K562 (cell line): ENCODE data around the gene RNF11. TPM values are rescaled to one million over a fixed set of nuclear protein-coding genes. Genes with fewer than 3 reads are reported as not detected.

ENCODE experiments used
- CHD2 ChIP-seq: IDR thresholded peaks from 2 replicates; pipeline ENCODE4 v1.6.1; 2011; ENCODE audit warnings: low read depth, low read length
- NR2F6 ChIP-seq: fragments of 450-650 bp; formaldehyde crosslinking; IDR thresholded peaks from 2 replicates; pipeline ENCODE4 v1.4.0; 2020; ENCODE audit warnings: mild to moderate bottlenecking
- POLR2AphosphoS5 ChIP-seq: IDR thresholded peaks from 2 replicates; pipeline ENCODE4 v1.6.1; 2011; ENCODE audit warnings: mild to moderate bottlenecking, low read depth, low read length, moderate library complexity; ENCODE audit not compliant: control insufficient read depth, insufficient read depth
- SNIP1 ChIP-seq: fragments of 450-650 bp; IDR thresholded peaks from 2 replicates; pipeline ENCODE4 v1.7.1; 2017; ENCODE audit warnings: low read depth, mild to moderate bottlenecking
- SP2 ChIP-seq: IDR thresholded peaks from 2 replicates; pipeline ENCODE4 v1.6.1; 2011; ENCODE audit warnings: mild to moderate bottlenecking, low read depth, low read length, moderate library complexity; ENCODE audit not compliant: poor library complexity, severe bottlenecking; ENCODE audit errors: extremely low read depth
- TEAD1 ChIP-seq, 2 experiments: fragments of 450-650 bp in 1 of 2; sonication (generic) in 1 of 2; formaldehyde crosslinking; IDR thresholded peaks; 2 replicates each; pipeline versions ENCODE4 v1.4.0 to v1.8.0; 2020 to 2022; ENCODE audit warnings: mild to moderate bottlenecking in 2 of 2, missing genetic modification reagents in 1 of 2
- TEAD4 ChIP-seq, 2 experiments: sonication (generic) in 1 of 2; formaldehyde crosslinking in 1 of 2; IDR thresholded peaks; 2 replicates each; pipeline versions ENCODE4 v1.6.1 to v1.8.0; 2012 to 2022; ENCODE audit warnings: borderline replicate concordance in 1 of 2, inconsistent platforms in 1 of 2, low read length in 1 of 2, mild to moderate bottlenecking in 1 of 2, missing genetic modification reagents in 1 of 2
- YY1 ChIP-seq, 3 experiments: IDR thresholded peaks; 2 replicates each; pipeline ENCODE4 v1.6.1; 2011; ENCODE audit warnings: low read length in 2 of 3, mild to moderate bottlenecking in 2 of 3, moderate library complexity in 2 of 3, borderline replicate concordance in 1 of 3, control low read depth in 1 of 3, low read depth in 1 of 3; ENCODE audit not compliant: insufficient read depth in 3 of 3, insufficient replicate concordance in 2 of 3, control insufficient read depth in 1 of 3, insufficient read length in 1 of 3; ENCODE audit errors: extremely low read depth in 1 of 3
- polyA plus RNA-seq, 8 experiments: library from polyadenylated mRNA; depleted of rRNA in 4 of 8; stranded (reverse) in 5 of 8; unstranded in 3 of 8; fragments of >200 nt; fragmentation: Nextera tagmentation in 2 of 8; fragmentation: Illumina TruSeq in 1 of 8; extraction: Ambion mirVana in 2 of 8; extraction: Trizol in 1 of 8; gene quantifications; 2 replicates each; pipeline versions ENCODE4 v1.2.1 to v1.2.3, GENCODE V29; 2011 to 2014; ENCODE audit warnings: inconsistent platforms in 1 of 8, missing spikeins in 1 of 8
- total RNA-seq, 7 experiments: library from RNA; depleted of rRNA in 6 of 7; stranded (reverse); fragments of >200 nt in 6 of 7; fragmentation: Illumina TruSeq in 2 of 7; extraction: Trizol in 2 of 7; gene quantifications; 2 replicates each; pipeline versions ENCODE4 v1.2.1 to v1.2.3, GENCODE V29; 2011 to 2021; ENCODE audit warnings: low replicate concordance in 1 of 7
- TF ChIP-seq, protein P1 (sequence below): fragments of 250-450 bp; sonication (Bioruptor Pico); IDR thresholded peaks from 2 replicates; pipeline ENCODE4 v1.4.0; 2020; ENCODE audit warnings: mild to moderate bottlenecking
- TF ChIP-seq, protein P2 (sequence below): sonication (generic); formaldehyde crosslinking; IDR thresholded peaks from 2 replicates; pipeline ENCODE4 v1.8.1; 2023; ENCODE audit warnings: mild to moderate bottlenecking, missing genetic modification reagents
- TF ChIP-seq, protein P3 (sequence below): fragments of 250-450 bp; sonication (Bioruptor Pico); IDR thresholded peaks from 2 replicates; pipeline ENCODE4 v1.4.0; 2020
- TF ChIP-seq, protein P4 (sequence below): sonication (generic); formaldehyde crosslinking; IDR thresholded peaks from 2 replicates; pipeline ENCODE4 v1.8.1; 2022; ENCODE audit warnings: missing genetic modification reagents

The RNF11 gene
- total and polyA plus RNA-seq, 9 of the 15 experiments (the other 6 are each of a cell fraction or from before 2014, with no cell fraction given), result 5.7 to 34.3 (median 23.1) TPM

DNA sequence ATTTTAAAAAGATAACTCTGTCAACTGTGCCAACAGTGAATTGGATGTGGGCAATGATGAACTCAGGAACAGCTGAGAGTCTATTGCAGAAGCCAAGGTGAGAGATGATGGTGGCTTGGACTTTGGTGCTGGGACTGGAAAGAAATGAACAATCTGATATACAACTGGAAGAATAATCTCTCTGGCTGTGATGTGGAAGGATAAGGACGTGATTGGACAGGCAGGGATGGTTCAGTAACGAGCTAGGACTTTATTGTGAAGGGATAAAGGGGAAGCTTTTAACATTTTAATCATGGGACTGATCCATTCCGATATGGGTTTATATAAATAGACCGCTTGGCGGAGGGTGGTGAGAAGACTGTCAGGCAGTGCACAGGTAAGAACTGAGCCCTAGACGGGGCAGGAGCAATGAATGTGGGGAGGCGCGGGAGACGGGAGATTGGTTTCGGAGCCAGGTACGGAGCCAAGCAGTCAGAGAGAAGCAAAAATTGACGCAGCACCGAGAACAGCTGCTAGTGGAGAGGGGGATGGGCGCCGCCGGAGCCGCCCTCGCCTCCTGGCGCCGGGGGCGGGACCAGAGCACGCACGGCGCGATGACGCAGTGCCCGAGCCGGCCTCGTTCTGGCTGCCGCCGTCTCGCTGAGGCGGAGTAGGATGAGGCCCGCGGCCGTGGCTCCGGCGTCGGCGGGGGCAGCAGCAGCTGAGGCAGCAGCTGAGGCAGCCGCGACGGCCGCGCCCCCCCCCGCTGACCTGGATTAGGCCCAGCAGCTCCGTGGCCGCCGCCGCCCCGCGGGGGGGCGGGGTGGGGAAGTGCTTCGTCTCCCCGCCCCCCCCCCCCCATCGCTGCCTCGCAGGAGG, at the start of gene RNF11 (continued):
- TF ChIP-seq, protein P1, sequence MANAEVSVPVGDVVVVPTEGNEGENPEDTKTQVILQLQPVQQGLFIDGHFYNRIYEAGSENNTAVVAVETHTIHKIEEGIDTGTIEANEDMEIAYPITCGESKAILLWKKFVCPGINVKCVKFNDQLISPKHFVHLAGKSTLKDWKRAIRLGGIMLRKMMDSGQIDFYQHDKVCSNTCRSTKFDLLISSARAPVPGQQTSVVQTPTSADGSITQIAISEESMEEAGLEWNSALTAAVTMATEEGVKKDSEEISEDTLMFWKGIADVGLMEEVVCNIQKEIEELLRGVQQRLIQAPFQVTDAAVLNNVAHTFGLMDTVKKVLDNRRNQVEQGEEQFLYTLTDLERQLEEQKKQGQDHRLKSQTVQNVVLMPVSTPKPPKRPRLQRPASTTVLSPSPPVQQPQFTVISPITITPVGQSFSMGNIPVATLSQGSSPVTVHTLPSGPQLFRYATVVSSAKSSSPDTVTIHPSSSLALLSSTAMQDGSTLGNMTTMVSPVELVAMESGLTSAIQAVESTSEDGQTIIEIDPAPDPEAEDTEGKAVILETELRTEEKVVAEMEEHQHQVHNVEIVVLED (CRISPR knock-in tag), result peak; percentile 97
- TF ChIP-seq POLR2AphosphoS5 (peak; percentile 70), NR2F6 (CRISPR knock-in tag) (no peak), SP2 (no peak), TEAD1 (CRISPR knock-in tag; IDR thresholded peaks at IDR 0.05) (no peak), SNIP1 (no peak), TEAD4 (IDR thresholded peaks at IDR 0.05; ENCODE audit: low read length) (no peak), TEAD4 (CRISPR knock-in tag; IDR thresholded peaks at IDR 0.05; ENCODE audit: borderline replicate concordance) (no peak), YY1 (IDR thresholded peaks at IDR 0.05; ENCODE audit: borderline replicate concordance in 1 of 3, control insufficient read depth in 1 of 3, extremely low read depth in 1 of 3, insufficient read depth in 3 of 3, insufficient read length in 1 of 3, insufficient replicate concordance in 2 of 3, low read depth in 1 of 3, low read length in 2 of 3) (peak in 2 of 3 experiments; percentile 62 to 67), CHD2 (peak; percentile 76)
- TF ChIP-seq, protein P2, sequence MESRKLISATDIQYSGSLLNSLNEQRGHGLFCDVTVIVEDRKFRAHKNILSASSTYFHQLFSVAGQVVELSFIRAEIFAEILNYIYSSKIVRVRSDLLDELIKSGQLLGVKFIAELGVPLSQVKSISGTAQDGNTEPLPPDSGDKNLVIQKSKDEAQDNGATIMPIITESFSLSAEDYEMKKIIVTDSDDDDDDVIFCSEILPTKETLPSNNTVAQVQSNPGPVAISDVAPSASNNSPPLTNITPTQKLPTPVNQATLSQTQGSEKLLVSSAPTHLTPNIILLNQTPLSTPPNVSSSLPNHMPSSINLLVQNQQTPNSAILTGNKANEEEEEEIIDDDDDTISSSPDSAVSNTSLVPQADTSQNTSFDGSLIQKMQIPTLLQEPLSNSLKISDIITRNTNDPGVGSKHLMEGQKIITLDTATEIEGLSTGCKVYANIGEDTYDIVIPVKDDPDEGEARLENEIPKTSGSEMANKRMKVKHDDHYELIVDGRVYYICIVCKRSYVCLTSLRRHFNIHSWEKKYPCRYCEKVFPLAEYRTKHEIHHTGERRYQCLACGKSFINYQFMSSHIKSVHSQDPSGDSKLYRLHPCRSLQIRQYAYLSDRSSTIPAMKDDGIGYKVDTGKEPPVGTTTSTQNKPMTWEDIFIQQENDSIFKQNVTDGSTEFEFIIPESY (CRISPR knock-in tag), result peak; percentile 27; the same call in 1 of the 2 replicates
- TF ChIP-seq, protein P3, sequence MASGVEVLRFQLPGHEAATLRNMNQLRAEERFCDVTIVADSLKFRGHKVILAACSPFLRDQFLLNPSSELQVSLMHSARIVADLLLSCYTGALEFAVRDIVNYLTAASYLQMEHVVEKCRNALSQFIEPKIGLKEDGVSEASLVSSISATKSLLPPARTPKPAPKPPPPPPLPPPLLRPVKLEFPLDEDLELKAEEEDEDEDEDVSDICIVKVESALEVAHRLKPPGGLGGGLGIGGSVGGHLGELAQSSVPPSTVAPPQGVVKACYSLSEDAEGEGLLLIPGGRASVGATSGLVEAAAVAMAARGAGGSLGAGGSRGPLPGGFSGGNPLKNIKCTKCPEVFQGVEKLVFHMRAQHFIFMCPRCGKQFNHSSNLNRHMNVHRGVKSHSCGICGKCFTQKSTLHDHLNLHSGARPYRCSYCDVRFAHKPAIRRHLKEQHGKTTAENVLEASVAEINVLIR, result peak; percentile 75
- TF ChIP-seq, protein P4, sequence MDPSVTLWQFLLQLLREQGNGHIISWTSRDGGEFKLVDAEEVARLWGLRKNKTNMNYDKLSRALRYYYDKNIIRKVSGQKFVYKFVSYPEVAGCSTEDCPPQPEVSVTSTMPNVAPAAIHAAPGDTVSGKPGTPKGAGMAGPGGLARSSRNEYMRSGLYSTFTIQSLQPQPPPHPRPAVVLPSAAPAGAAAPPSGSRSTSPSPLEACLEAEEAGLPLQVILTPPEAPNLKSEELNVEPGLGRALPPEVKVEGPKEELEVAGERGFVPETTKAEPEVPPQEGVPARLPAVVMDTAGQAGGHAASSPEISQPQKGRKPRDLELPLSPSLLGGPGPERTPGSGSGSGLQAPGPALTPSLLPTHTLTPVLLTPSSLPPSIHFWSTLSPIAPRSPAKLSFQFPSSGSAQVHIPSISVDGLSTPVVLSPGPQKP (CRISPR knock-in tag), result no peak
